OCI-M1 (cell line): Measurements from ENCODE around the gene CLEC16A.
"Not testable (repeated sequence)": the region's sequence is repeated elsewhere in the genome, so short reads cannot be mapped to it uniquely, and the experiment has no call there.

Source experiments
- DNase-seq: peaks from one replicate; lab custom pipeline; 2025; lab: John Stamatoyannopoulos, UW

Gene CLEC16A

GRCh38 chr16:10941127-10941933, 3.0 kb upstream of the CLEC16A start:
- no peak for DNase-seq

- not testable (repeated sequence) for DNase-seq
These were observed 2.4 kb upstream of the CLEC16A start for GRCh38 chr16:10941935-10942351.

GRCh38 chr16:10942352-10943063, 1.9 kb upstream of the CLEC16A start, which contains the start of gene DEXI:
DEXI (minus strand) TSS chr16:10942468; CDS start chr16:10942005, 463 bp downstream.
- peak; percentile 96 for DNase-seq

- no peak for DNase-seq
These were observed 1.4 kb upstream of the CLEC16A start for GRCh38 chr16:10943064-10943353.

GRCh38 chr16:10945065-10945787, 862 bp downstream of the CLEC16A start:
- DNase-seq: no peak

GRCh38 chr16:10946308-10946707, 1.9 kb downstream of the CLEC16A start:
- DNase-seq: no peak

GRCh38 chr16:10947211-10947787, 2.9 kb downstream of the CLEC16A start:
- DNase-seq: no peak

- peak; percentile 34 for DNase-seq
These were observed 5.1 kb downstream of the CLEC16A start for GRCh38 chr16:10949424-10949970.

- DNase-seq: no peak
These were observed 6.0 kb downstream of the CLEC16A start for GRCh38 chr16:10950393-10950792.

- no peak for DNase-seq
These were observed 6.7 kb downstream of the CLEC16A start for GRCh38 chr16:10951026-10951425.

GRCh38 chr16:10954903-10955302, 10.5 kb downstream of the CLEC16A start:
- no peak for DNase-seq

- peak; percentile 80 for DNase-seq
These were observed 13.6 kb downstream of the CLEC16A start for GRCh38 chr16:10957771-10958482.

- no peak for DNase-seq
These were observed 14.8 kb downstream of the CLEC16A start for GRCh38 chr16:10959161-10959560.

- no peak for DNase-seq
These were observed 16.9 kb downstream of the CLEC16A start for GRCh38 chr16:10961231-10961630.

- peak; percentile 90 for DNase-seq
These were observed 19.9 kb downstream of the CLEC16A start for GRCh38 chr16:10964039-10964890.

GRCh38 chr16:10964891-10965326, 20.5 kb downstream of the CLEC16A start:
- no peak for DNase-seq

- DNase-seq: no peak
These were observed 21.2 kb downstream of the CLEC16A start for GRCh38 chr16:10965440-10966061.

- DNase-seq: peak; percentile 93
These were observed 21.8 kb downstream of the CLEC16A start for GRCh38 chr16:10966129-10966528.

GRCh38 chr16:10966559-10966958, 22.2 kb downstream of the CLEC16A start:
- peak; percentile 84 for DNase-seq

GRCh38 chr16:10967986-10968385, 23.6 kb downstream of the CLEC16A start:
- DNase-seq: no peak
